Fibroblast of the aortic adventitia (primary cell): ENCODE data around the gene DBX2. TPM values are rescaled to one million over a fixed set of nuclear protein-coding genes. Genes with fewer than 3 reads are reported as not detected.

Experiments used
- DNase-seq: peaks from one replicate; pipeline ENCODE4 v3.0.0-alpha.2; 2010; ENCODE audit warnings: low read depth
- H3K4me3 ChIP-seq: 2 replicates; pipeline ENCODE4 v1.5.1; 2011; ENCODE audit warnings: low read depth, mild to moderate bottlenecking, control low read depth, low read length, moderate library complexity
- total RNA-seq: library from RNA; depleted of rRNA; stranded (reverse); fragments of >200 nt; gene quantifications from 2 replicates; pipeline ENCODE4 v1.2.3, GENCODE V29; 2012; ENCODE audit warnings: low replicate concordance
- TF ChIP-seq, protein P1 (sequence below): IDR thresholded peaks from 2 replicates; pipeline ENCODE4 v1.5.1; 2011; ENCODE audit warnings: mild to moderate bottlenecking, low read length, control low read depth, inconsistent platforms; ENCODE audit not compliant: insufficient read depth

Gene DBX2
- total RNA-seq, 1 donor, result 0.72 TPM

DNA sequence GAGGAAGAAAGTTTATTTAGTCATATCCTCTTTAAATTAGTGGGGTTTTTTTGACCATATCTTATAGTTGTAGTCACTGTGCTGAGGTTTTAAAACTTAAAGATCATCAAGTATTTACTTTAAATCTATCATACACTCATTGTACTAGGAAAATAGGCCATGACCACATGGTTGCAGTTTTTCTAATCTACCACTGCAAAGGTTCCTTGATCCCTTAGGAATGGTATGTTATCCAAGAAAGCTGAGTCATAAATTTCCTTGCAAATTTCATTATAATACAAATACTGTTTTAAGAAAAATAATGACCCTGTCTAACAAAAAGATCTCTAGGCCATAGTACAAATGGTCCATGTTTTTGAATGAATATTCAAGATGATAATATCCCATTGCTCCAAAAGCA is 74.7 kb downstream of the DBX2 start:
- DNase-seq, result peak; percentile 62
- H3K4me3 ChIP-seq, result no peak overlapping the region
- TF ChIP-seq, protein P1, sequence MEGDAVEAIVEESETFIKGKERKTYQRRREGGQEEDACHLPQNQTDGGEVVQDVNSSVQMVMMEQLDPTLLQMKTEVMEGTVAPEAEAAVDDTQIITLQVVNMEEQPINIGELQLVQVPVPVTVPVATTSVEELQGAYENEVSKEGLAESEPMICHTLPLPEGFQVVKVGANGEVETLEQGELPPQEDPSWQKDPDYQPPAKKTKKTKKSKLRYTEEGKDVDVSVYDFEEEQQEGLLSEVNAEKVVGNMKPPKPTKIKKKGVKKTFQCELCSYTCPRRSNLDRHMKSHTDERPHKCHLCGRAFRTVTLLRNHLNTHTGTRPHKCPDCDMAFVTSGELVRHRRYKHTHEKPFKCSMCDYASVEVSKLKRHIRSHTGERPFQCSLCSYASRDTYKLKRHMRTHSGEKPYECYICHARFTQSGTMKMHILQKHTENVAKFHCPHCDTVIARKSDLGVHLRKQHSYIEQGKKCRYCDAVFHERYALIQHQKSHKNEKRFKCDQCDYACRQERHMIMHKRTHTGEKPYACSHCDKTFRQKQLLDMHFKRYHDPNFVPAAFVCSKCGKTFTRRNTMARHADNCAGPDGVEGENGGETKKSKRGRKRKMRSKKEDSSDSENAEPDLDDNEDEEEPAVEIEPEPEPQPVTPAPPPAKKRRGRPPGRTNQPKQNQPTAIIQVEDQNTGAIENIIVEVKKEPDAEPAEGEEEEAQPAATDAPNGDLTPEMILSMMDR, result no peak

DNA sequence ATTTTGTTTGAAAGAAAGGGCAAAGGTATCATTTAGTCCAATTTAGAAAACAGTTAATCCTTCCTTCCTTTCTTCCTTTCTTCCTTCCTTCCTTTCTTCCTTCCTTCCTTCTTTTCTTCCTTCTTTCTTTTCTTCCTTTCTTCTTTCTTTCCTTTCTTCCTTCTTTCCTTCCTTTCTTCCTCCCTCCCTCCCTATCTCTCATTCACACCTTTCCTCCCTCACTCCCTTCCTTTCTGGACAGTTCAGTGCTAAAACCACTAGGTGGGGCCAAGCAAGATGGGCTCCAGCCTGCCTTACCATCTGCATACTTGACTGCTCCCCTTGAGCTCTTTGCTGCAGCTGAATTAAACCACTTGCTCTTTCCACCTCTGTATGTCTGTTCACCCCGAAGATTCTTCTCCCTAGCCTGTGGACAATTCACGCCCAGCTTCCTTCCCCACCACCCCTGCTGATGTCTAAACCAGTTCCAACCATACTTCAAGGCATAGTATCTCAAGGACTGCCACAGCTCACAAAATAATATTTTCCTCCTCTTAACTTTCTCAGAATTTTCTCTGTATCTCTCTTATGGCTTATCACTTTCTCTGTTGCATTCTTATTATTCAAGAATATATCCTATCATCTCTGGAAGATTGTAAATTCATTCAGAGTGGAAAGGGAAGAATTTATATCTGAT is 78.0 kb downstream of the DBX2 start:
- peak; percentile 14 for DNase-seq
- TF ChIP-seq, protein P1, result peak; percentile 64
- no peak overlapping the region for H3K4me3 ChIP-seq

DNA sequence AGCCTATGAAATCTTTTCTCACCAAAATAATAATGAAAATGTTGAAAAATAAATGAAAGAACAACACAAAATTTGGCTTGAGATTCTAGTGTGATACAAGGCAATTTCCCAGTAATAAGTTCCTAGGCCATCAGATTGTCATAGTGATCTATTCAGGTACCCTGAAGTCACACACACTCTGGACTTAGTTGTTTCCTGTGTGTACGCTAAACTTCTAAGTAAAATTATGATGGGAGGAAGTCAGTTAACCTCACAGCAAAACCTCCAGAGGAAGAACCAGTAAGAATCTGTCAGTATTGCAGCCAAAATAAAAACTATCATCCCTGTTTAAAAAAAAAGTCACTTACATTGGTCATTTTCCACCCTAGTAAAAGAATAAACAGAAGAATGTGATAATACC is 81.9 kb downstream of the DBX2 start:
- no peak overlapping the region for H3K4me3 ChIP-seq
- TF ChIP-seq, protein P1, result no peak
- no peak for DNase-seq

Other genes starting within 250 kb of the DBX2 start
- gene NELL2, start 174.8 kb downstream of the DBX2 start, total RNA-seq, result 0.36 and 4.6 TPM in 2 replicates
- gene ANO6, start 165.0 kb upstream of the DBX2 start, total RNA-seq, result 39.7 and 81.2 TPM in 2 replicates